KMS-11 (cell line): Measurements from ENCODE around the gene ANKDD1A.
A peak's percentile ranks its signal among the peaks of the same experiment; 100 is the strongest.

Experiments
- H2AFZ ChIP-seq: fragments of 200-600 bp; sonication (generic); 2 replicates; pipeline ENCODE4 v1.6.1; 2016; ENCODE audit warnings: antibody characterized with exemption, mixed run types, low read depth
- H3K27ac ChIP-seq: fragments of 200-600 bp; sonication (generic); 2 replicates; pipeline ENCODE4 v1.6.1; 2016; ENCODE audit warnings: mild to moderate bottlenecking, mixed run types
- H3K27me3 ChIP-seq: fragments of 200-600 bp; sonication (generic); 2 replicates; pipeline ENCODE4 v1.6.1; 2017; ENCODE audit warnings: mild to moderate bottlenecking, low read depth, mixed run types, moderate library complexity; ENCODE audit not compliant: insufficient read depth
- H3K36me3 ChIP-seq: fragments of 200-600 bp; sonication (generic); 2 replicates; pipeline ENCODE4 v1.6.1; 2017; ENCODE audit warnings: mild to moderate bottlenecking, mixed run types; ENCODE audit not compliant: insufficient read depth
- H3K4me1 ChIP-seq: fragments of 200-600 bp; sonication (generic); 2 replicates; pipeline ENCODE4 v1.6.1; 2016; ENCODE audit warnings: mild to moderate bottlenecking, low read depth, mixed run types; ENCODE audit not compliant: poor library complexity, severe bottlenecking
- H3K4me2 ChIP-seq: fragments of 200-600 bp; sonication (generic); 2 replicates; pipeline ENCODE4 v1.7.0; 2016; ENCODE audit warnings: mild to moderate bottlenecking, mixed run types
- H3K4me3 ChIP-seq: fragments of 200-600 bp; sonication (generic); IDR thresholded peaks from 2 replicates; pipeline ENCODE4 v1.6.1; 2017; ENCODE audit warnings: low read depth, low read length, mixed read lengths; ENCODE audit not compliant: insufficient read depth
- H3K79me2 ChIP-seq: fragments of 200-600 bp; sonication (generic); 2 replicates; pipeline ENCODE4 v1.6.1; 2016; ENCODE audit warnings: low read depth, mixed run types; ENCODE audit not compliant: insufficient read depth
- H3K9ac ChIP-seq: fragments of 200-600 bp; sonication (generic); 2 replicates; pipeline ENCODE4 v1.6.1; 2016; ENCODE audit warnings: mild to moderate bottlenecking, mixed run types
- H4K20me1 ChIP-seq: fragments of 200-600 bp; sonication (generic); 2 replicates; pipeline ENCODE4 v1.6.1; 2016; ENCODE audit warnings: mild to moderate bottlenecking, mixed run types; ENCODE audit not compliant: insufficient read depth
- TF ChIP-seq, protein P1 (sequence below): fragments of 200-600 bp; sonication (generic); conservative IDR thresholded peaks from 2 replicates; pipeline ENCODE4 v1.6.1; 2017; ENCODE audit warnings: low read depth, mild to moderate bottlenecking, antibody characterized with exemption, low read length, moderate library complexity, mixed read lengths

The ANKDD1A gene

DNA sequence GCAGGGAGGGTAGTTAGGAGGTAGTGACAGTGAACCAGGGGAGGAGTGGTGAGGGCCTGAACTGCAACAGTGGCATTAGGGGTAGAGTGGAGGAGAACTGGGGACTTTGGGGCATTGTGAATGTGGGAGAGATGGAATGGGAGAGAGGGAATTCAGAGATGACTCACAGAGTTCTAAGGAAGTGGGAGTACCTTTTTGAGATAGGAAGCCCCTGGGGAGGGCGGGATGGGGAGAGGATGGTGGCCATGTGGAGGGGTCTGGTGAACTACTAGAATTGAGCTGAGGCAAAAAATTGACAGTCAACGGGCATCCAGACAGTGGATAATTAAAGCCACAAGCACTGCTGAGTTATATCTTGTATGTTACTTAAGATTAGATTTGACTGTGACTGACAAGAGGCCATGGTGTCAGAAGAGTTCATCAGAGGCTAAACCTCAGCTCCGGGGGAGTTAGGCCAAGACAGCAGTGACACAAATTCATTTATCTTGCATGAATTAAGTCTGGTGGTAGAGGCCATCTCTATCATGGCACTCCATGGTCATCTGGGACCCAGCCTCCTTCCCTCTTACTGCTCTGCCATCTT, 36.0 kb upstream of the ANKDD1A start:
- Histone ChIP-seq H3K4me1 (peaks cover 14% of the 10 kb centered on the region), H3K36me3 (no peaks in the 10 kb centered on the region), H3K9ac (no peak overlapping the region), H2AFZ (no peak overlapping the region), H4K20me1 (no peaks in the 10 kb centered on the region), H3K79me2 (no peaks in the 10 kb centered on the region), H3K27ac (no peak overlapping the region), H3K4me2 (no peak overlapping the region), H3K4me3 (no peak overlapping the region), H3K27me3 (no peaks in the 10 kb centered on the region)
- TF ChIP-seq, protein P1, sequence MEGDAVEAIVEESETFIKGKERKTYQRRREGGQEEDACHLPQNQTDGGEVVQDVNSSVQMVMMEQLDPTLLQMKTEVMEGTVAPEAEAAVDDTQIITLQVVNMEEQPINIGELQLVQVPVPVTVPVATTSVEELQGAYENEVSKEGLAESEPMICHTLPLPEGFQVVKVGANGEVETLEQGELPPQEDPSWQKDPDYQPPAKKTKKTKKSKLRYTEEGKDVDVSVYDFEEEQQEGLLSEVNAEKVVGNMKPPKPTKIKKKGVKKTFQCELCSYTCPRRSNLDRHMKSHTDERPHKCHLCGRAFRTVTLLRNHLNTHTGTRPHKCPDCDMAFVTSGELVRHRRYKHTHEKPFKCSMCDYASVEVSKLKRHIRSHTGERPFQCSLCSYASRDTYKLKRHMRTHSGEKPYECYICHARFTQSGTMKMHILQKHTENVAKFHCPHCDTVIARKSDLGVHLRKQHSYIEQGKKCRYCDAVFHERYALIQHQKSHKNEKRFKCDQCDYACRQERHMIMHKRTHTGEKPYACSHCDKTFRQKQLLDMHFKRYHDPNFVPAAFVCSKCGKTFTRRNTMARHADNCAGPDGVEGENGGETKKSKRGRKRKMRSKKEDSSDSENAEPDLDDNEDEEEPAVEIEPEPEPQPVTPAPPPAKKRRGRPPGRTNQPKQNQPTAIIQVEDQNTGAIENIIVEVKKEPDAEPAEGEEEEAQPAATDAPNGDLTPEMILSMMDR = no peak

DNA sequence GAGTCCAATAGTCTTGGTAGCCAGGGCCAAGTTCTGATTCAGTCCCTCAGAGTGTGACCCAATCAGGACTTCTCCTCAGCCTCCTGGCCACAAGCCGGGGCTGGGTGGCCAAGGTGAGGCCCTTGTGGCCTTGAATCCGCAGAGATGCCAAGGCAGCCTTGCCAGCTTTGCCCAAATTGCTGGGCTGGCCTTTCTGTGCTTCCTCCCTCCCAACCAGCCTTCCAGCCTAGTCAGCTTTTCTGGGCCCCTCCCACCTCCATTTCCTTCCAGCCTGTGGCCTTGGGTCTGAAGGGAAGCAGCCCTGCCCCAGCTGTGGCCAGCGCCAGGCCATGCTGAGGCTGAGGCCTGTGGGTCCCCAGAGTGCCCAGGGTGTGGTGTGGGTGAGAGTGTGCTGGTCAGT, 34.3 kb upstream of the ANKDD1A start:
- TF ChIP-seq, protein P1 = no peak
- H3K27ac ChIP-seq = peak overlapping the region; percentile 4; the same call in 1 of the 2 replicates
- H3K79me2 ChIP-seq = no peaks in the 10 kb centered on the region
- H3K36me3 ChIP-seq = no peaks in the 10 kb centered on the region
- H4K20me1 ChIP-seq = no peaks in the 10 kb centered on the region
- H2AFZ ChIP-seq = peak overlapping the region; percentile 48
- peaks cover 14% of the 10 kb centered on the region for H3K4me1 ChIP-seq
- H3K4me3 ChIP-seq = no peak overlapping the region
- no peaks in the 10 kb centered on the region for H3K27me3 ChIP-seq
- H3K4me2 ChIP-seq = peak overlapping the region; percentile 7; the same call in 1 of the 2 replicates
- H3K9ac ChIP-seq = no peak overlapping the region; the same call in 1 of the 2 replicates

GRCh38 chr15:64878705-64879104, 33.0 kb upstream of the ANKDD1A start:
- Histone ChIP-seq H4K20me1 (no peaks in the 10 kb centered on the region), H3K79me2 (no peaks in the 10 kb centered on the region), H3K4me3 (no peak overlapping the region), H3K4me1 (peaks cover 17% of the 10 kb centered on the region), H3K9ac (no peak overlapping the region), H3K27me3 (no peaks in the 10 kb centered on the region), H3K4me2 (no peak overlapping the region), H3K27ac (no peak overlapping the region), H2AFZ (no peak overlapping the region), H3K36me3 (no peaks in the 10 kb centered on the region)
- TF ChIP-seq, protein P1 = no peak

DNA sequence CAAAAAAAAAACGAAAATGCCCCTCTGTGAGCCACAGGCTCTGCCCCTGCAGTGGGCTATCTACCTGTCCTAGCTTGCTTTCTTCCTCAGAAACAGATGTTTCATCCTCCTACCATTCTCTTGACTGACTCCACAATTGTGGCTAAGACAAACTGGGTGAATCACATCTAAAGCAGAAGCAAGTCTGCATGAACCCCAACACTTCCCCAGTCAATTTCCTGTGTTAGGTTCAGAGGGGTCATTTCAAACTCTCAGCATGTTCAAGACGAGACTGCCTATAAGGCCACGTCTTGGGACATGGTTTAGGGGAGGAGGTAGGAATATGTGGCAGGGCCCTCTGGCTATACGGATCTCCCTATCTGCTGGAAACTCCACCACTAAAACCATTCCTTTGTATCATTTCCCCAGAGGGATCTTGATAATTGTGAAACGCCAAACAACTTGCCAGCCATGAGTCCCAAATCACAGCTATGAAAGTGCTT, 28.6 kb upstream of the ANKDD1A start:
- Histone ChIP-seq H3K4me3 (no peak overlapping the region), H3K9ac (no peak overlapping the region), H3K27me3 (no peaks in the 10 kb centered on the region), H3K36me3 (no peaks in the 10 kb centered on the region), H3K27ac (no peak overlapping the region), H4K20me1 (no peaks in the 10 kb centered on the region), H3K4me2 (no peak overlapping the region), H3K79me2 (no peaks in the 10 kb centered on the region), H3K4me1 (peaks cover 14% of the 10 kb centered on the region), H2AFZ (no peak overlapping the region)
- TF ChIP-seq, protein P1 = no peak
